ENCODE results near the gene ABCA10.

DNA sequence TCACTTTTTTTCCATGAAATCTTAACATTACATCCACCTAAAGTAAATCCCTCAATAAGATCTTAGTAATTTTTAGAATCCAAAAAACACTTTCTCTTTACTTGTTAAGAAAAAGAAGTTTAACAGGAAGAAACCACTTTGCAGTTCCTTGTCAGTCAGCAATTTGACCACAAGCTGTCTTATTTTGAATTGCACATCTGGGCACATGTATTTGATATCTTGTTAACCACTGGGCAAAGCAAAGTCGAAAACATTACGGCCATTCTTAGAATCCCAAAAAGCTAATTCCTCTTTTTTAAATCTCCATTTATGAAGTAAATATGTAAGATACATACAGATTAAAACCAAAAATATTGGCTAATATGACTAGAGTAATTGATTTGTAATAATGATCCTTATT lies 1.1 kb downstream of the ABCA10 start:
- TF ChIP-seq POLR2AphosphoS5 (IDR thresholded peaks at IDR 0.05): no peak
- no peak for TF ChIP-seq EP300 (IDR thresholded peaks at IDR 0.05)
- TF ChIP-seq, protein P1, sequence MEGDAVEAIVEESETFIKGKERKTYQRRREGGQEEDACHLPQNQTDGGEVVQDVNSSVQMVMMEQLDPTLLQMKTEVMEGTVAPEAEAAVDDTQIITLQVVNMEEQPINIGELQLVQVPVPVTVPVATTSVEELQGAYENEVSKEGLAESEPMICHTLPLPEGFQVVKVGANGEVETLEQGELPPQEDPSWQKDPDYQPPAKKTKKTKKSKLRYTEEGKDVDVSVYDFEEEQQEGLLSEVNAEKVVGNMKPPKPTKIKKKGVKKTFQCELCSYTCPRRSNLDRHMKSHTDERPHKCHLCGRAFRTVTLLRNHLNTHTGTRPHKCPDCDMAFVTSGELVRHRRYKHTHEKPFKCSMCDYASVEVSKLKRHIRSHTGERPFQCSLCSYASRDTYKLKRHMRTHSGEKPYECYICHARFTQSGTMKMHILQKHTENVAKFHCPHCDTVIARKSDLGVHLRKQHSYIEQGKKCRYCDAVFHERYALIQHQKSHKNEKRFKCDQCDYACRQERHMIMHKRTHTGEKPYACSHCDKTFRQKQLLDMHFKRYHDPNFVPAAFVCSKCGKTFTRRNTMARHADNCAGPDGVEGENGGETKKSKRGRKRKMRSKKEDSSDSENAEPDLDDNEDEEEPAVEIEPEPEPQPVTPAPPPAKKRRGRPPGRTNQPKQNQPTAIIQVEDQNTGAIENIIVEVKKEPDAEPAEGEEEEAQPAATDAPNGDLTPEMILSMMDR (IDR thresholded peaks at IDR 0.05): no peak
- no peak for TF ChIP-seq POLR2A (IDR thresholded peaks at IDR 0.05)
